ENCODE measurements around the gene SUPV3L1.

SUPV3L1 gene

GRCh38 chr10:69201045-69201444 lies 21.0 kb downstream of the SUPV3L1 start:
- DNase-seq (ENCODE audit: low read depth) = no peak

GRCh38 chr10:69202332-69202731 lies 22.3 kb downstream of the SUPV3L1 start:
- DNase-seq (ENCODE audit: low read depth) = no peak
- H3K4me3 ChIP-seq (ENCODE audit: low read depth, low read length) = no peak overlapping the region
- no peak for TF ChIP-seq CTCF (IDR thresholded peaks at IDR 0.05; ENCODE audit: insufficient read depth, low read depth, low read length, missing control alignments)

More at GRCh38 chr10:69201045-69201444, 21.0 kb downstream of the SUPV3L1 start:
- no peak for TF ChIP-seq CTCF (IDR thresholded peaks at IDR 0.05; ENCODE audit: insufficient read depth, low read depth, low read length, missing control alignments)
- no peak overlapping the region for H3K4me3 ChIP-seq (ENCODE audit: low read depth, low read length)

GRCh38 chr10:69208761-69209160 lies 28.7 kb downstream of the SUPV3L1 start:
- TF ChIP-seq CTCF (IDR thresholded peaks at IDR 0.05; ENCODE audit: insufficient read depth, low read depth, low read length, missing control alignments) = no peak
- H3K4me3 ChIP-seq (ENCODE audit: low read depth, low read length) = no peak overlapping the region
- DNase-seq (ENCODE audit: low read depth) = no peak

GRCh38 chr10:69209787-69210484 lies 29.9 kb downstream of the SUPV3L1 start:
- no peak for DNase-seq (ENCODE audit: low read depth)
- no peak overlapping the region for H3K4me3 ChIP-seq (ENCODE audit: low read depth, low read length)
- no peak for TF ChIP-seq CTCF (IDR thresholded peaks at IDR 0.05; ENCODE audit: insufficient read depth, low read depth, low read length, missing control alignments)

- no peak for TF ChIP-seq CTCF (IDR thresholded peaks at IDR 0.05; ENCODE audit: insufficient read depth, low read depth, low read length, missing control alignments)
- no peak for DNase-seq (ENCODE audit: low read depth)
- H3K4me3 ChIP-seq (ENCODE audit: low read depth, low read length) = no peak overlapping the region
These were observed 31.1 kb downstream of the SUPV3L1 start for GRCh38 chr10:69211104-69211503.

- no peak for TF ChIP-seq CTCF (IDR thresholded peaks at IDR 0.05; ENCODE audit: insufficient read depth, low read depth, low read length, missing control alignments)
- DNase-seq (ENCODE audit: low read depth) = no peak
- H3K4me3 ChIP-seq (ENCODE audit: low read depth, low read length) = no peak overlapping the region
These were observed 31.5 kb downstream of the SUPV3L1 start for GRCh38 chr10:69211524-69211923.

Measured in GM12865 (cell line).